H9 (cell line): ENCODE data around the gene FAM228A. TPM values are rescaled to one million over a fixed set of nuclear protein-coding genes. Genes with fewer than 3 reads are reported as not detected.

Experiments
- DNase-seq: peaks from one replicate; pipeline ENCODE4 v3.0.0-alpha.2; 2017
- H2AFZ ChIP-seq: one replicate; pipeline ENCODE4 v1.6.1; 2013; ENCODE audit warnings: mild to moderate bottlenecking, low read length, control low read depth, moderate library complexity
- H2AK5ac ChIP-seq: 2 replicates; pipeline ENCODE4 v1.6.1; 2013; ENCODE audit warnings: low read length, control low read depth, mixed read lengths; ENCODE audit not compliant: insufficient read length
- H2BK120ac ChIP-seq: one replicate; pipeline ENCODE4 v1.6.1; 2013; ENCODE audit warnings: low read depth, mild to moderate bottlenecking, low read length, control low read depth, inconsistent platforms; ENCODE audit not compliant: poor library complexity, severe bottlenecking
- H2BK12ac ChIP-seq: 2 replicates; pipeline ENCODE4 v1.6.1; 2013; ENCODE audit warnings: low read length, control low read depth, mixed read lengths, low read depth; ENCODE audit not compliant: insufficient read length
- H2BK15ac ChIP-seq: 2 replicates; pipeline ENCODE4 v1.6.1; 2013; ENCODE audit warnings: low read depth, low read length, control low read depth
- H2BK20ac ChIP-seq: one replicate; pipeline ENCODE4 v1.6.1; 2013; ENCODE audit warnings: low read depth, mild to moderate bottlenecking, low read length, control low read depth, inconsistent platforms; ENCODE audit not compliant: poor library complexity, severe bottlenecking
- H2BK5ac ChIP-seq: 2 replicates; pipeline ENCODE4 v1.6.1; 2013; ENCODE audit warnings: low read length, control low read depth, mixed read lengths; ENCODE audit not compliant: insufficient read length
- H3K14ac ChIP-seq: 2 replicates; pipeline ENCODE4 v1.6.1; 2013; ENCODE audit warnings: low read length, control low read depth; ENCODE audit not compliant: insufficient read depth
- H3K18ac ChIP-seq: 2 replicates; pipeline ENCODE4 v1.6.1; 2013; ENCODE audit warnings: low read depth, mild to moderate bottlenecking, mixed read lengths, low read length, control low read depth; ENCODE audit not compliant: insufficient read length
- H3K23ac ChIP-seq: 2 replicates; pipeline ENCODE4 v1.6.1; 2013; ENCODE audit warnings: low read length, control low read depth, mixed read lengths, low read depth; ENCODE audit not compliant: insufficient read length
- H3K23me2 ChIP-seq: 2 replicates; pipeline ENCODE4 v1.6.1; 2013; ENCODE audit warnings: low read depth, mild to moderate bottlenecking, mixed read lengths, low read length, control low read depth; ENCODE audit not compliant: insufficient read length, poor library complexity, severe bottlenecking
- H3K27ac ChIP-seq: 2 replicates; pipeline ENCODE4 v1.5.1; 2013; ENCODE audit warnings: low read length, control low read depth, mixed read lengths, low read depth; ENCODE audit not compliant: insufficient read length
- H3K27me3 ChIP-seq: 2 replicates; pipeline ENCODE4 v1.6.1; 2013; ENCODE audit warnings: low read length, control low read depth, inconsistent platforms; ENCODE audit not compliant: insufficient read depth
- H3K4ac ChIP-seq: 2 replicates; pipeline ENCODE4 v1.6.1; 2013; ENCODE audit warnings: low read depth, mild to moderate bottlenecking, control low read depth, inconsistent platforms, low read length, moderate library complexity
- H3K4me1 ChIP-seq: 2 replicates; pipeline ENCODE4 v1.6.1; 2013; ENCODE audit warnings: low read length, control low read depth, inconsistent platforms; ENCODE audit not compliant: insufficient read depth
- H3K4me2 ChIP-seq: 2 replicates; pipeline ENCODE4 v1.6.1; 2013; ENCODE audit warnings: low read length, control low read depth, mixed read lengths; ENCODE audit not compliant: insufficient read length, insufficient read depth
- H3K56ac ChIP-seq: 2 replicates; pipeline ENCODE4 v1.6.1; 2013; ENCODE audit warnings: low read depth, mild to moderate bottlenecking, mixed read lengths, low read length, control low read depth; ENCODE audit not compliant: insufficient read length
- H3K79me1 ChIP-seq: 2 replicates; pipeline ENCODE4 v1.6.1; 2013; ENCODE audit warnings: low read depth, mild to moderate bottlenecking, moderate library complexity, low read length, control low read depth, inconsistent platforms; ENCODE audit not compliant: insufficient read depth, poor library complexity, severe bottlenecking
- H3K79me2 ChIP-seq: 2 replicates; pipeline ENCODE4 v1.6.1; 2013; ENCODE audit warnings: low read length, control low read depth, inconsistent platforms; ENCODE audit not compliant: insufficient read depth
- H3K9ac ChIP-seq: 2 replicates; pipeline ENCODE4 v1.6.1; 2013; ENCODE audit warnings: low read length, control low read depth, mixed read lengths; ENCODE audit not compliant: insufficient read length; ENCODE audit errors: extremely low read depth
- H3K9me3 ChIP-seq: one replicate; pipeline ENCODE4 v1.6.1; 2013; ENCODE audit warnings: low read depth, low read length, inconsistent platforms; ENCODE audit not compliant: control insufficient read depth
- H3T11ph ChIP-seq: one replicate; pipeline ENCODE4 v1.6.1; 2013; ENCODE audit warnings: mild to moderate bottlenecking, low read length, control low read depth, inconsistent platforms
- H4K20me1 ChIP-seq: one replicate; pipeline ENCODE4 v1.6.1; 2013; ENCODE audit not compliant: control insufficient read depth, insufficient read length, insufficient read depth
- H4K5ac ChIP-seq: 2 replicates; pipeline ENCODE4 v1.6.1; 2013; ENCODE audit warnings: low read depth, mild to moderate bottlenecking, mixed read lengths, low read length, control low read depth; ENCODE audit not compliant: insufficient read length
- H4K8ac ChIP-seq: replicated peaks from 2 replicates; pipeline ENCODE4 v1.6.1; 2013; ENCODE audit warnings: low read length, control low read depth, mixed read lengths, low read depth; ENCODE audit not compliant: insufficient read length
- H4K91ac ChIP-seq: 2 replicates; pipeline ENCODE4 v1.6.1; 2013; ENCODE audit warnings: low read depth, mild to moderate bottlenecking, moderate library complexity, mixed read lengths, low read length, control low read depth; ENCODE audit not compliant: insufficient read length
- H3K27ac Mint-ChIP-seq, 3 experiments: 2 replicates in 2 of 3; 3 replicates in 1 of 3; pipeline ENCODE4 v1.8.0; 2020 to 2021; ENCODE audit warnings: mixed read lengths in 3 of 3, mild to moderate bottlenecking in 1 of 3, moderate library complexity in 1 of 3
- H3K27me3 Mint-ChIP-seq: 2 replicates; pipeline ENCODE4 v1.8.0; 2021; ENCODE audit warnings: low read depth, mild to moderate bottlenecking, moderate library complexity, mixed read lengths
- H3K36me3 Mint-ChIP-seq, 3 experiments: 2 replicates in 2 of 3; 3 replicates in 1 of 3; pipeline ENCODE4 v1.8.0; 2020 to 2021; ENCODE audit warnings: low read depth in 3 of 3, mixed read lengths in 3 of 3; ENCODE audit not compliant: insufficient read depth in 1 of 3
- H3K4me1 Mint-ChIP-seq, 2 experiments: 2 replicates each; pipeline ENCODE4 v1.8.0; 2020; ENCODE audit warnings: mixed read lengths in 2 of 2
- H3K4me3 Mint-ChIP-seq, 2 experiments: 2 replicates in 1 of 2; 3 replicates in 1 of 2; pipeline ENCODE4 v1.8.0; 2020 to 2021; ENCODE audit warnings: mild to moderate bottlenecking in 2 of 2, mixed read lengths in 2 of 2, moderate library complexity in 1 of 2
- H3K9me3 Mint-ChIP-seq, 2 experiments: 2 replicates in 1 of 2; 3 replicates in 1 of 2; pipeline ENCODE4 v1.8.0; 2020; ENCODE audit warnings: mild to moderate bottlenecking in 2 of 2, mixed read lengths in 2 of 2, moderate library complexity in 1 of 2
- CTCF ChIP-seq: fragments of 200-600 bp; sonication (generic); conservative IDR thresholded peaks from 3 replicates; pipeline ENCODE4 v1.8.0; 2021; ENCODE audit warnings: antibody characterized with exemption, mild to moderate bottlenecking
- WGBS: extraction: QIAGEN DNeasy Blood & Tissue Kit; methylation state at CpG from one replicate; pipeline ENCODE4 v1.1.7; 2013; ENCODE audit warnings: missing lambda C conversion rate, low lambda C conversion rate, mixed read lengths; ENCODE audit not compliant: insufficient read length; ENCODE audit errors: extremely low coverage; 5-methylcytosine and 5-hydroxymethylcytosine counted together
- total RNA-seq: library from RNA; stranded (reverse); gene quantifications from 2 replicates; pipeline ENCODE4 v1.2.1, GENCODE V29; 2021

FAM228A gene
- total RNA-seq, 1 experiment from 2014 or later, result not detected

- no peak overlapping the region for H3K18ac ChIP-seq
- no peaks in the 10 kb centered on the region for H3K23me2 ChIP-seq
- Mint-ChIP-seq H3K9me3 (no peaks in the 10 kb centered on the region), H3K36me3 (peaks cover 0 to 3% (median 0%) of the 10 kb centered on the region in 3 experiments; a peak in 1 of 7 replicates), H3K27ac (no peak overlapping the region), H3K4me1 (no peaks in the 10 kb centered on the region), H3K27me3 (no peaks in the 10 kb centered on the region), H3K4me3 (no peak overlapping the region)
- H3K27me3 ChIP-seq, result no peaks in the 10 kb centered on the region
- no peaks in the 10 kb centered on the region for H4K20me1 ChIP-seq
- H3K4me2 ChIP-seq, result no peak overlapping the region
- H3K79me2 ChIP-seq, result no peaks in the 10 kb centered on the region
- no peak overlapping the region for H3K9ac ChIP-seq
- H2BK15ac ChIP-seq, result no peak overlapping the region
- no peak overlapping the region for H3K4ac ChIP-seq
- H4K91ac ChIP-seq, result no peak overlapping the region
- no peak for TF ChIP-seq CTCF
- no peak overlapping the region for H2AFZ ChIP-seq
- H2BK5ac ChIP-seq, result no peak overlapping the region
- H3K4me1 ChIP-seq, result no peaks in the 10 kb centered on the region; the same call in 1 of the 2 replicates
- H2AK5ac ChIP-seq, result no peak overlapping the region
- no peak overlapping the region for H2BK12ac ChIP-seq
- no peak for DNase-seq
- no peaks in the 10 kb centered on the region for H3K9me3 ChIP-seq
- no peak overlapping the region for H3T11ph ChIP-seq
- H3K79me1 ChIP-seq, result no peaks in the 10 kb centered on the region
- no peak overlapping the region for H4K8ac ChIP-seq
- H2BK120ac ChIP-seq, result no peak overlapping the region
- 100% methylated on average over 1 of the region's 6 CpGs for WGBS
- no peak overlapping the region for H3K56ac ChIP-seq
- H2BK20ac ChIP-seq, result no peak overlapping the region
- H3K14ac ChIP-seq, result no peak overlapping the region
- H3K27ac ChIP-seq, result no peak overlapping the region
- H4K5ac ChIP-seq, result no peak overlapping the region
- H3K23ac ChIP-seq, result no peak overlapping the region
Measured at GRCh38 chr2:24221343-24222050, 46.6 kb downstream of the FAM228A start.
